LNCaP clone FGC (cell line): ENCODE measurements around the gene FOCAD.

Source experiments
- DNase-seq: peaks from one replicate; pipeline ENCODE4 v3.0.0-alpha.2; 2011; ENCODE audit warnings: low read depth
- H3K4me3 ChIP-seq: 2 replicates; pipeline ENCODE4 v1.5.1; 2011; ENCODE audit warnings: mild to moderate bottlenecking, low read depth, low read length, control low read depth
- CTCF ChIP-seq: IDR thresholded peaks from 2 replicates; pipeline ENCODE4 v1.5.1; 2012; ENCODE audit warnings: mild to moderate bottlenecking; ENCODE audit not compliant: control insufficient read depth, insufficient read depth; ENCODE audit errors: extremely low read depth

Gene FOCAD

GRCh38 chr9:21018177-21018576 is 334.1 kb downstream of the FOCAD start:
- H3K4me3 ChIP-seq, result no peak overlapping the region
- no peak for DNase-seq
- TF ChIP-seq CTCF, result no peak

- no peak for TF ChIP-seq CTCF
- DNase-seq, result no peak
- H3K4me3 ChIP-seq, result no peak overlapping the region
These were observed 339.8 kb downstream of the FOCAD start for GRCh38 chr9:21023861-21024260.

- no peak overlapping the region for H3K4me3 ChIP-seq
- no peak for DNase-seq
These were observed 343.2 kb downstream of the FOCAD start for GRCh38 chr9:21027295-21027694.

GRCh38 chr9:21028466-21028865 is 344.4 kb downstream of the FOCAD start:
- TF ChIP-seq CTCF, result no peak
- H3K4me3 ChIP-seq, result no peak overlapping the region
- DNase-seq, result no peak

More at GRCh38 chr9:21027295-21027694, 343.2 kb downstream of the FOCAD start:
- no peak for TF ChIP-seq CTCF

- H3K4me3 ChIP-seq, result no peak overlapping the region
- no peak for TF ChIP-seq CTCF
- no peak for DNase-seq
These were observed 345.6 kb downstream of the FOCAD start for GRCh38 chr9:21029661-21030060.

GRCh38 chr9:21030389-21031035 is 346.5 kb downstream of the FOCAD start:
- no peak for TF ChIP-seq CTCF
- no peak for DNase-seq
- no peak overlapping the region for H3K4me3 ChIP-seq
